Skeletal muscle cell (primary cell): Measurements from ENCODE around the gene PRPF31.
A peak's percentile ranks its signal among the peaks of the same experiment; 100 is the strongest.

Source experiments
- DNase-seq: peaks from one replicate; pipeline ENCODE4 v3.0.0-alpha.2; 2010; ENCODE audit warnings: low read depth
- H3K4me3 ChIP-seq: 2 replicates; pipeline ENCODE4 v1.5.1; 2011; ENCODE audit warnings: low read depth, mild to moderate bottlenecking, control low read depth, low read length, moderate library complexity

Gene PRPF31

DNA sequence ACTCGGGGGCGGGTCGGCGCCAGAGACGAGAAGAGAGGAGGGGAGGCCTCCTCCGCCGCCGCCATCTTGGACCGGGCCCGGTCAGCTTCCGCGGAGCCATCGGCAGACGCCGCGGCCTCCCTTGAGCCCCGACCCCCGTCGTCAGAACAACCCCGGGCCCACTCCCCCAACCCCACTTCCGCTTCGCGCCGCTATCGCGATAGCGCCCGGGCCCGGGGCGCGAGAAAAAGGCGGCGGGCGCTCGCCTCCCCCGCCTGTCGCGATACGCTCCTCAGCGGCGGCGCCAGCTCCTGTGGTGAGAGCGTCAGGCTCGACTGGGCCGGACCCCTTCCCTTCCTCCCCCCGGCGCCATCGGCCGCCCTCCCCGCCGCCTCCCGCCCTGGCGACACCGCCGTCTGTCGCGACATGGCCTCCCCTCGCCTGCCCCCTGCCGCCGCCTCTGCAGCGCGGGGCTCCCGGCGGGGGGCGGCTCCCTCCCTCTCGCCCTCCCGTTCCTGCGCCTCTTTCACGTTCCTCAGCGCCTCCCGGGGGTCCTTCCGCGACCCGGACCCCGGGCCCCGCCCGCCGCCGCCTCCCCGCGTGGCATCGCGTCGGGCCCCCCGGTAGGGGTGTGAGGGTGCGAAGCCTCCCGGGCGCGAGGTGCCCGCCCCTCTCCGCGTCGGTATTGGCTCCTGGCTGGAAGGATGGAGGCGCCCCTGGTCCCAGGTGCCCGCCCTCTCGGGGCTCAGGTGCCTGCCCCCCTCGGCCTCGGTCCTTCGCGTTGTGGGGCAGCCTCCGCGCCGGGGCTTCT, 22.3 kb downstream of the PRPF31 start, which contains the start of gene CNOT3:
TSS of gene CNOT3 (plus strand) at position 64 of the 790 bp plus-strand sequence. CDS start 5,217 bp downstream, outside the sequence.
- H3K4me3 ChIP-seq, result peak within 1 kb of the TSS; percentile 83
- no peak for DNase-seq

DNA sequence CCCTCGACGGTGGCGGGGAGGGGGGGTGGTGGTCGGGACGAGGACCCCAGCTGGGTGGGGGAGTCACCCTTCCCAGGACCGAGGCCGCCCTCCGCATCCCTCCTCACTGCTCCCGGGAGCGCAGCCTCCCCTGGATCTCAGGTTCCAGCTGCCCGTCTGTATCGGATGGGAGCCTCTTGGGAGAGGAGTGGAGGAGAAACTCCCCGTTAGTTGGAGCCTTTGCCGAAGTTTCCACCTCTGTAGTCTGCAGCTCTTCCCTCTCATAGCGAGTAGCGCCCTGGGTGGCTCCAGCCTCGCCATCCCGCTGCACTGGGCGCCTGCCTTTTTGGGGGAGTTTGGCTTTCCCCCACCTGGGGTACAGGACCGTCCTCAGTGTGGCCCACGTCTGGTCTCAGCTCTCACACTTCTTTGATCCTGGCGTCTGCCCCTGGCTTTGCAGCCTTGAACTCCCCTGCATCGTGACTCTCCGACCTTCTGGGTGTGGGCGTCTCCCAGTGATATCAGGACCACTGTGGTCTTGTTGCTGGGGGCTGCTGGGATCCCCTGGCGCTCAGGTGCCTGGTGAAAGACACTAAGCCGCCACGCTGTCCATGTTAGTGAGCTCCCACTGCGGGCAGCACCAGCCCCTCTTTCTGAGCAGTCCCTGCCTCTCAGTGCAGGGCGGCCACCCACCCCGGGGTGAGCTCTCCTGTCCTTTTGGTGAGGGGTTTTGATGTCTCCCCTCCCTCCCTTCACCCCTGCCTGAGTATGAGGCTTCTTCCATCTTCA, 23.1 kb downstream of the PRPF31 start:
- peak overlapping the region; percentile 83 for H3K4me3 ChIP-seq
- no peak for DNase-seq

DNA sequence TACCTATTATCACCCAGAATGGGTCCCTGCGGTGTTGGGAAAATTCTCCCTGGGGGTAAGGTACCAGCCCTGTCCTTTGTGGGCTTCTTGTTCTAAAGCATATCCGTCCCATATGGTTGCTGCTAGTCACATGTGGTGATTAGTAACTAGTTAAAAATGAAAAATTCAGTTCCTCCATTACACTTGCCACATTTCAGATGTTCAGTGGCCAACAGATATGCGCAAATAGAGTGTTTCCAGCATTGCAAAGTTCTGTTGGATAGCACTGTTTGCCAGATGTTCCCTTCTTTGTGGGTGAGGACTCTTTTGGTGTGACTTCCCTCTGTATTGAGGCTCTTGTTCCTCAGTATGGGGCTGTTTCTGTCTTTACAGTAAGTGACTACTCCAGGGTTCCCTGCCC, 25.8 kb downstream of the PRPF31 start:
- DNase-seq, result no peak
- no peak overlapping the region for H3K4me3 ChIP-seq

DNA sequence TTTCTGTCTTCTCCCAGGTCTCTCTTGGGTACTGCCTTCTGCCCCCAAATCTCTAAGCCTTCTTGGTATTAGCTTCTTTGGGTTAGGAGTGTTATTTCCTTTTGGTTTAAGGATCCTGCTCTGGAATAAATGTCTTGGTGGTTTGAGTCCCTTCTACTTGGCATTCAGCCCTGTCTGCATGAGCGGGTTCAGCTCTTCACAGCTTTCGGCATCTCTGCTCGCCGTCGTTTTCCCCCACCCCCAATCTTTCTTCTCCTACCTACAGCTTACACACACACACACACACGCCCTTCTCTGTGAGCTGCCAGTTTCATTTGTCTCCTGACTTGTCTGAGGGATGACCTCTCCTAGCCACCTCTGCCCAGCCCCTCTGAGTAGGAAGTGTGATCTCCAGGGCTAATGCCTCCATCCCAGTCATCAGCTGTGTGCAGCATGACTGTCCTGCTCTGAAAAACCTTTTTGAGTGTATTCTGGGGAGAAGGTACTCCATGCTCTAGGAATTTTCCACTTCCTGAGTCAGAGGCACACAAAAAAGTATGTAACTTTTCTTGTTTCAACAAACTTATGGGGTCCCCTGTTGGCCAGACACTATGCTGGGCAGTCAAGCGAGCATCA, 26.7 kb downstream of the PRPF31 start:
- H3K4me3 ChIP-seq, result no peak overlapping the region
- DNase-seq, result no peak

DNA sequence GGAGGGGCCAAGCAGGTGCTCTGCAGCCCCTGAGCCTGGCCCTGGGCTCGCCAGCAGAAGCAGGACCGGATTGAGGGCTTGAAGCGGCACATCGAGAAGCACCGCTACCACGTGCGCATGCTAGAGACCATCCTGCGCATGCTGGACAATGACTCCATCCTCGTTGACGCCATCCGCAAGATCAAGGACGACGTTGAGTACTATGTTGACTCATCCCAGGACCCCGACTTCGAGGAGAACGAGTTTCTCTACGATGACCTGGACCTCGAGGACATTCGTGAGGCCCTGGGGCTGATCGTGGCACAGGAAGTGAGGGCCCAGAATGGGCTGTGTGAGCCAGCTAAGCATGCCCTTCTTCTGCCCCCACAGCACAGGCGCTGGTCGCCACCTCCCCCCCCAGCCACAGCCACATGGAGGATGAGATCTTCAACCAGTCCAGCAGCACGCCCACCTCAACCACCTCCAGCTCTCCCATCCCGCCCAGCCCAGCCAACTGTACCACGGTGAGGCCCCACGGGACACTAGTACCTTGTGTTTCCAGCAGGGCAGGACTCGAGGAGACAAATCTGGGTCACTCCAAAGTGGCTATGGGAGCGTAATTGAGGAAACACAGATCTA, 30.1 kb downstream of the PRPF31 start:
- no peak overlapping the region for H3K4me3 ChIP-seq
- no peak for DNase-seq

- no peak overlapping the region for H3K4me3 ChIP-seq
- DNase-seq, result no peak
These were observed 32.1 kb downstream of the PRPF31 start for GRCh38 chr19:54147676-54148075.

DNA sequence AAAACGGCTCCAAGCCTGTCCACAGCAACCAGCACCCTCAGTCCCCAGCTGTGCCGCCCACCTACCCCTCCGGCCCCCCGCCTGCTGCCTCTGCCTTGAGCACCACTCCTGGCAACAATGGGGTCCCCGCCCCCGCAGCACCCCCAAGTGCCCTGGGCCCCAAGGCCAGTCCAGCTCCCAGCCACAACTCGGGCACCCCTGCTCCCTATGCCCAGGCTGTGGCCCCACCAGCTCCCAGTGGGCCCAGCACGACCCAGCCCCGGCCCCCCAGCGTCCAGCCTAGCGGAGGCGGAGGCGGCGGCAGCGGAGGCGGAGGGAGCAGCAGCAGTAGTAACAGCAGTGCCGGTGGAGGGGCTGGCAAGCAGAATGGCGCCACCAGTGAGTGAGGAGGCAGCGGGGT, 32.6 kb downstream of the PRPF31 start:
- DNase-seq, result no peak
- H3K4me3 ChIP-seq, result no peak overlapping the region

GRCh38 chr19:54149021-54149812, 33.7 kb downstream of the PRPF31 start:
- DNase-seq, result no peak
- no peak overlapping the region for H3K4me3 ChIP-seq

GRCh38 chr19:54151362-54152035, 35.9 kb downstream of the PRPF31 start:
- H3K4me3 ChIP-seq, result no peak overlapping the region
- DNase-seq, result no peak

DNA sequence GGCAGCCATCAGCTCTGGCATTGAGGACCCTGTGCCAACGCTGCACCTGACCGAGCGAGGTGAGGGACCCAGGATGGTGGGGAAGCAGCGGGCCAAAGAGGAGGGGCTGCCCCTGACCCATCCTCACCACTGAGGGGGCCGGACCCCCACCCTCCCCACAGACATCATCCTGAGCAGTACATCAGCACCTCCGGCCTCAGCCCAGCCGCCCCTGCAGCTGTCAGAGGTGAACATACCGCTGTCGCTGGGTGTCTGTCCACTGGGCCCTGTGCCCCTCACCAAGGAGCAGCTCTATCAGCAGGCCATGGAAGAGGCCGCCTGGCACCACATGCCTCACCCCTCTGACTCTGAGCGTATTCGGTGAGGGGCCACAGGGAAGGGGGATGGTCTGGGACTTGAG, 36.7 kb downstream of the PRPF31 start:
- no peak for DNase-seq
- H3K4me3 ChIP-seq, result no peak overlapping the region

GRCh38 chr19:54152878-54153524, 37.4 kb downstream of the PRPF31 start:
- no peak overlapping the region for H3K4me3 ChIP-seq

GRCh38 chr19:54153731-54154326, 38.3 kb downstream of the PRPF31 start:
- no peak overlapping the region for H3K4me3 ChIP-seq
- no peak for DNase-seq

More at GRCh38 chr19:54152878-54153524, 37.4 kb downstream of the PRPF31 start:
- DNase-seq, result no peak

DNA sequence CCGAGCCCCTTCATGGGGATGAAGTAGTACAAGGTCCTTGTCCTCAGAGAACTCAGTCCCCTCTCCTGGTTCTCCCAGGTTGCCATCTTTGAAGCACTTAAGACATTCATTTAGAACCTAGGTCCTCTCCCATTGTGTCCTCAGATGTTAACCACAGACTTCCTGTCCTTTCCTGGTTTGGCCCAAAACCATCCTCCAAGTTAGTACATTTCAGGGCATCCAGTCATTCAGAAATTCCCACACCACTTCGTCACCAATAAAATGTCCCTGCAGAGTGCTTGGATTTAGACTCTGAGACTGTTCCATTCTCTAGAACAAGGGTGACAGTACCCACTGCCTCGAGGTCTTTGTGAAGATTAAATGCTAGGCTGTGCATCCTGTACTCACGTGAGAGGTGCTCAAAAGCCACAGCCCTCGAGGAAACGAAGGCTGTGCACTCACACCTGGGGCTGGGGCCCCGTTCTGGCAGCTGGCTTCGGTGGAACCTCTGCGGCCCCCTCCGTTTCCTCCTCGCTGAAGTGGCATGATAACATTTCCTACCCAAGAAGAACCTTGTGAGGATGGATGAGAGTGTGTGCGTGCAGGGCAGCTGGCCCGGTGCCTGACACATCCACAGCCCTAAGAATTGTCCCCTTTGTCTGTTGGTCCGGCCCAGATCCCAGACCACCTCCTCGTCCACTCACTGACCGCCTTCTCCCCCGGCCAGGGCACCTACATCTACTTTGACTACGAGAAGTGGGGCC, 39.2 kb downstream of the PRPF31 start:
- DNase-seq, result no peak
- no peak overlapping the region for H3K4me3 ChIP-seq

- no peak for DNase-seq
- no peak overlapping the region for H3K4me3 ChIP-seq
These were observed 40.1 kb downstream of the PRPF31 start for GRCh38 chr19:54155694-54156093.

- no peak for DNase-seq
- H3K4me3 ChIP-seq, result no peak overlapping the region
These were observed 40.9 kb downstream of the PRPF31 start for GRCh38 chr19:54156490-54156889.

- H3K4me3 ChIP-seq, result no peak overlapping the region
- DNase-seq, result no peak
These were observed 41.4 kb downstream of the PRPF31 start for GRCh38 chr19:54156953-54157352.

- no peak for DNase-seq
- H3K4me3 ChIP-seq, result peak overlapping the region; percentile 68
These were observed 43.3 kb downstream of the PRPF31 start for GRCh38 chr19:54158812-54159351.
